Hematopoietic multipotent progenitor cell treated with erythropoietin and hydrocortisone succinate and interleukin-3 and kit ligand, for 17 days (in vitro differentiated cells): ENCODE data around the gene EIF4E.
"Not testable (repeated sequence)": the region's sequence is repeated elsewhere in the genome, so short reads cannot be mapped to it uniquely, and the experiment has no call there.

ENCODE experiments used
- DNase-seq: peaks from one replicate; pipeline ENCODE4 v3.0.0-alpha.2; 2015; ENCODE audit warnings: low spot score

EIF4E gene

GRCh38 chr4:98873059-98873458, 55.9 kb downstream of the EIF4E start:
- DNase-seq = no peak

GRCh38 chr4:98872120-98872906, 56.6 kb downstream of the EIF4E start:
- DNase-seq = not testable (repeated sequence)

- DNase-seq = no peak
Measured at GRCh38 chr4:98867648-98868047, 61.3 kb downstream of the EIF4E start.

GRCh38 chr4:98865059-98865458, 63.9 kb downstream of the EIF4E start:
- DNase-seq = no peak

GRCh38 chr4:98864560-98864959, 64.4 kb downstream of the EIF4E start:
- DNase-seq = no peak

GRCh38 chr4:98862371-98862770, 66.6 kb downstream of the EIF4E start:
- no peak for DNase-seq

GRCh38 chr4:98861100-98861884, 67.6 kb downstream of the EIF4E start:
- DNase-seq = peak; percentile 29

GRCh38 chr4:98851806-98852205, 77.1 kb downstream of the EIF4E start:
- DNase-seq = no peak

- DNase-seq = no peak
Measured at GRCh38 chr4:98850937-98851336, 78.0 kb downstream of the EIF4E start.

- no peak for DNase-seq
Measured at GRCh38 chr4:98848448-98848847, 80.5 kb downstream of the EIF4E start.

GRCh38 chr4:98845960-98846359, 83.0 kb downstream of the EIF4E start:
- no peak for DNase-seq

GRCh38 chr4:98842917-98843316, 86.0 kb downstream of the EIF4E start:
- not testable (repeated sequence) for DNase-seq

GRCh38 chr4:98838977-98839618, 89.8 kb downstream of the EIF4E start:
- no peak for DNase-seq

GRCh38 chr4:98838531-98838930, 90.4 kb downstream of the EIF4E start:
- no peak for DNase-seq

GRCh38 chr4:98833384-98833783, 95.5 kb downstream of the EIF4E start:
- DNase-seq = no peak

- DNase-seq = not testable (repeated sequence)
Measured at GRCh38 chr4:98831036-98831435, 97.9 kb downstream of the EIF4E start.
